Tibial artery (tissue), 4 donors: Measurements from ENCODE around the gene RNF121.

ENCODE experiments used
- DNase-seq, 2 donors: peaks; one replicate each; pipeline ENCODE4 v3.0.0-alpha.2; 2019
- H3K27ac ChIP-seq, 2 donors: fragments of 200-600 bp; sonication (generic) in 1 of 2; 1 replicate in 1 of 2; 2 replicates in 1 of 2; pipeline ENCODE4 v1.5.1; 2018 to 2019; ENCODE audit warnings: mild to moderate bottlenecking in 1 of 2
- H3K27me3 ChIP-seq, 2 donors: fragments of 200-600 bp; sonication (generic) in 1 of 2; one replicate each; pipeline versions ENCODE4 v1.5.1 to v1.6.0; 2016 to 2019
- H3K36me3 ChIP-seq, 3 donors: fragments of 200-600 bp; sonication (generic) in 2 of 3; one replicate each; pipeline ENCODE4 v1.5.1; 2016 to 2019; ENCODE audit warnings: mild to moderate bottlenecking in 2 of 3
- H3K4me1 ChIP-seq, 4 donors: fragments of 200-600 bp; sonication (generic) in 2 of 4; 1 replicate in 3 of 4; 2 replicates in 1 of 4; pipeline ENCODE4 v1.5.1; 2016 to 2019
- H3K4me3 ChIP-seq, 2 donors: fragments of 200-600 bp; sonication (generic) in 1 of 2; 1 replicate in 1 of 2; 2 replicates in 1 of 2; pipeline ENCODE4 v1.5.1; 2018 to 2019; ENCODE audit warnings: mild to moderate bottlenecking in 2 of 2
- H3K9me3 ChIP-seq, 3 donors: fragments of 200-600 bp; sonication (generic) in 1 of 3; one replicate each; pipeline ENCODE4 v1.5.1; 2016 to 2019
- intact Hi-C: fragments of 100-400 bp; cut with DNase I; formaldehyde crosslinking; loops from one replicate; pipeline ENCODE4 v1.15.0; 2023; ENCODE audit warnings: low total_unique reads
- TF ChIP-seq, protein P1 (sequence below), 2 experiments: fragments of 200-600 bp in 1 of 2; fragments of 450-650 bp in 1 of 2; IDR thresholded peaks; one replicate each; pipeline ENCODE4 v1.5.1; 2017 to 2019; ENCODE audit warnings: antibody characterized with exemption in 2 of 2, mild to moderate bottlenecking in 1 of 2, moderate library complexity in 1 of 2

RNF121 gene

DNA sequence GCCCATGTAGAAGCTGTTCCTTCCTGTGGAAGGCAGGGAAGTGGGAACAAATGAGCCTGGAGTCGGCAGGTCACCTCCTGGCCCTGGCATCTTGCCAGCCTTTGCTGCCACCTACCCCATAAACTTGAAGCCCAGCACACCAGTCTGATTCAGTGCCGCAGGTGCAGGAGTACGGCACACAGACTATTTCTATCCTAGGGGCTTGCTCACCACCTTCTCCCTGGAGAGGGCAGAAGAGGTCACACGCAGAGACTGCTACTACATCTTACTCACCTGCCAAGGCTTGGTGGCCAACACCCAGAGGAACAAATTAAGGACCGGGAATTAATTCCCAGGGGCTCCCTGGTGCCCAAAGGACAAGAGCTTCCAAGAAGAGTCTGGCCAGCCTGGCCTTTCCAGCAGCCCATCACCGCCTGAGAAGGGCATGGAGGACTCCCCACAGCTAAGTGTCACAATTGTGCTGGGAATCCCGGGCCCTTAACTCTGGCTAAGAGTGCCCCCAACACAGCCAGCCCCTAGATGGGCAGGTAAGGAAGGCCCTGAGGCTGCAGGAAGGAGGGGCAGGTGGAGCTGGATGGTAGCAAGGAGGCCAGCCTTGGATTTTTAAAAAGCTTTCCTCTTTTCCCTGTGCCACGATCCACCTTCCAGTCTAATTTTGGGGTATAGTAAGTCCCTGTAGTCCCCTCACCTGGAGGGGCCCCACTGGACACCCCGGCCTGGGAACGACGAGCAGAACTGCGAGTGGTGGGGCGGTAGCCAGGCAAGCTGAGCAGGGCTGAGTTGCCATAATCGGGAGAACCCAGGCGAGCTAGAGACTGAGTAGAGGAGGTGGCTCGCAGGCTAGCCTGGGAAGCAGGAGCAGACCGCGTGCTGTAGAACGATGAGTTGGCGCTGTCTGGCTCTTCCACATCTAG, 76.8 kb downstream of the RNF121 start:
- peaks cover 0 to 3% (median 1%) of the 10 kb centered on the region in 4 donors for H3K4me1 ChIP-seq
- intact Hi-C loops = no loop called here
- H3K9me3 ChIP-seq = no peaks in the 10 kb centered on the region
- H3K4me3 ChIP-seq = no peak overlapping the region
- no peak for DNase-seq
- H3K27ac ChIP-seq = no peak overlapping the region
- no peaks in the 10 kb centered on the region for H3K27me3 ChIP-seq
- TF ChIP-seq, protein P1, sequence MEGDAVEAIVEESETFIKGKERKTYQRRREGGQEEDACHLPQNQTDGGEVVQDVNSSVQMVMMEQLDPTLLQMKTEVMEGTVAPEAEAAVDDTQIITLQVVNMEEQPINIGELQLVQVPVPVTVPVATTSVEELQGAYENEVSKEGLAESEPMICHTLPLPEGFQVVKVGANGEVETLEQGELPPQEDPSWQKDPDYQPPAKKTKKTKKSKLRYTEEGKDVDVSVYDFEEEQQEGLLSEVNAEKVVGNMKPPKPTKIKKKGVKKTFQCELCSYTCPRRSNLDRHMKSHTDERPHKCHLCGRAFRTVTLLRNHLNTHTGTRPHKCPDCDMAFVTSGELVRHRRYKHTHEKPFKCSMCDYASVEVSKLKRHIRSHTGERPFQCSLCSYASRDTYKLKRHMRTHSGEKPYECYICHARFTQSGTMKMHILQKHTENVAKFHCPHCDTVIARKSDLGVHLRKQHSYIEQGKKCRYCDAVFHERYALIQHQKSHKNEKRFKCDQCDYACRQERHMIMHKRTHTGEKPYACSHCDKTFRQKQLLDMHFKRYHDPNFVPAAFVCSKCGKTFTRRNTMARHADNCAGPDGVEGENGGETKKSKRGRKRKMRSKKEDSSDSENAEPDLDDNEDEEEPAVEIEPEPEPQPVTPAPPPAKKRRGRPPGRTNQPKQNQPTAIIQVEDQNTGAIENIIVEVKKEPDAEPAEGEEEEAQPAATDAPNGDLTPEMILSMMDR (IDR thresholded peaks at IDR 0.05) = no peak
- peaks cover 78 to 99% (median 86%) of the 10 kb centered on the region in 3 donors for H3K36me3 ChIP-seq

DNA sequence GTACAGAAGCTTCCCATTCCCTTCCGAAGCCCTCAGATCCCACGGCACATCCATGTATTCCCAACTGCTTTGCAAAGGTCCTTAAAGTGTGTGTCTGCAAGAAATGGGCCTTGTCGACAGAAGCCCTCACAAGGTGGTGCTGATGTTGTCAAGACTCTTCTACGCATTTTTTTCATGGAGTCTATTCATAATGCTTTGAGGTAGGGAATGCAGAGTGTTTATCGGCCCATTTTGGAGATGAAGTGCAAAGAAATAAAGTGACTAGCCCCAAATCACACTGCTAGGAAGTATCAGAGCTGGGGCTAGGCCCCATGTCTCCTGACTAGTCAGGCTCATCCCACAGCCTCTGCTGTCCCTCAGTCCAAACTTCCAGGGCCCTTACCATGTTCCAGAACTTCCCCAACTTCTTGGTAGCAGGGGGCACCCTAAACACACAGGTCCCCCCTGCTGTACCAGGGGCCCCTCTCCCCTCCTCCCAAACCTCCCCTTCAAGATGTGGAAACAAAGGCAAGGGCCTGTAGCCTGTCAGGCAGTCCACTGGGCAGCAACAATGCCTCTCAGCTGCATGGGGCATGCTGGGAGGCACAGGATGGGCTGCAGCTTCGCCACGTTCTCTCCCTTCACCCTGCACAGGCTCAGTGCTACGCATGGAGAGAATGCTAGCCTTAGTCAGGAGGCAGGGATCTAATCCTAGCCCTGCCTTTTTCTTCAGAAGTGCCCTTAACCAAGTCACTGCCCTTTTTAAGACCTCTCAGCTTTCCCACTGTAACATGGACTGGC, 77.7 kb downstream of the RNF121 start:
- no peak for DNase-seq
- Histone ChIP-seq H3K9me3 (no peaks in the 10 kb centered on the region), H3K27me3 (no peaks in the 10 kb centered on the region), H3K4me3 (no peak overlapping the region), H3K4me1 (peaks cover 0 to under 1% (median 0%) of the 10 kb centered on the region in 4 donors), H3K27ac (no peak overlapping the region), H3K36me3 (peaks cover 85 to 100% (median 95%) of the 10 kb centered on the region in 3 donors)
- TF ChIP-seq, protein P1 (IDR thresholded peaks at IDR 0.05) = no peak
- intact Hi-C loops = no loop called here

DNA sequence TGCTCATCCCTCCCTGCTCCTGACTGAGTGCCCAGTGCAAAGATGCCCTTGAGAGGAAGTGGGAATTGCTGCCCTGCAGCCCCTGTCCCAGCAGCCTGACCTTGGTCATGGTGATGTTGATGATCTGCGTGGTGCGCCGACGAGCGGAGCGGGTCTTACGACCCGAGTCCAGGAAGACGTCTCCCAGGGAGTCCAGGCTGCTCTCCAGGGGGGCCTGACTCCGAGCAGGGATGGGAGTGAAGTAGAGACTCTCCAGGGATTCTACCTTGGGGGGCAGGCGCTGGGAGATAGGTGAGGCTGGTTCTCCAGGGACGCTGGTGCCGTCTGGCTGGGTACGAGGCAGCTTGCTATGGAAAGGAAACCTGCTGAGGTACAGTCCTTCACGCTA, 78.2 kb downstream of the RNF121 start:
- DNase-seq = no peak
- TF ChIP-seq, protein P1 (IDR thresholded peaks at IDR 0.05) = no peak
- Histone ChIP-seq H3K4me3 (no peak overlapping the region), H3K27me3 (no peaks in the 10 kb centered on the region), H3K27ac (no peak overlapping the region), H3K36me3 (peaks cover 91 to 100% (median 100%) of the 10 kb centered on the region in 3 donors), H3K4me1 (peaks cover 0 to 6% (median 2%) of the 10 kb centered on the region in 4 donors), H3K9me3 (no peaks in the 10 kb centered on the region)
- intact Hi-C loops = no loop called here

DNA sequence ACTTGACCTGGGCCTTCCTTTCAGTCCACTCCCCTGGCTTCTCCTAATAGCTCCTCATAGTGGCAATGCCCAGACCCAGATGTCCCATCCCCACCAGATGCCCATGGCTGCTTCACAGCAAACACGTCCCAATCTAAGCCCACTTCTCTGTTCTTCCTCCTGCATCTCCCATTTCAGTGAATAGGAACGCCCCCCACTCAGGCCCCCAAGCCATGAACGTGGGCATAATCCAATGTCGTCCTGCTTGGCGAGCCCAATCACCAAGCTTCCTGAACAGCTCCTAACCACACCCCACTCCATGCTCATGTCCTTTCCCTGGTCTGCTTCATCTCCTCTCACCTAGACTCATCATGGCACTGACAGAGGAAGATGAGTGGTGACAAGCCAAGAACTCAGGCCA, 78.7 kb downstream of the RNF121 start:
- no peaks in the 10 kb centered on the region for H3K27me3 ChIP-seq
- no peak for DNase-seq
- H3K27ac ChIP-seq = no peak overlapping the region
- intact Hi-C loops = no loop called here
- H3K36me3 ChIP-seq = peaks cover 96 to 100% (median 100%) of the 10 kb centered on the region in 3 donors
- TF ChIP-seq, protein P1 (IDR thresholded peaks at IDR 0.05) = no peak
- H3K4me1 ChIP-seq = peaks cover 0 to 11% (median 5%) of the 10 kb centered on the region in 4 donors
- no peak overlapping the region for H3K4me3 ChIP-seq
- H3K9me3 ChIP-seq = no peaks in the 10 kb centered on the region

DNA sequence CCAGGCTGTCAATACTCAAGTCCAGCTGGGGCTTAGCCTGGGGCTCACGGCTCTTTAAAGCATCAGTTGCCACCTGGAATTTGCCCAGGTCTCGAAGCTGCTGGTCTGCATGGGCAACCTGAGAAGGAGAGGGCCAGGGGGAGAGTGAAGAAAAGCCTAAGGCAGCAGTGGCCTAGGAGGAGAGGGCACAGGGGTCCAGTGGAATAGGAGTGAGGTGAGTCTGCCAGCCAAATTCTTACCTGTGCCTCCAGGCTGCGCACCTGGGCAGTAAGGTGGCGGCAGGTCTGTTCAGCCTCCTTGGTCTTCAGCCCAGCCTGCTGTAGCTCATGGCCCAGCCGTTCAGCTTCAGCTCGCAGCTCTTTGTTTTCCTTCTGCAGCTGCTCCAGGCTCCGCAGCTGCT, 79.9 kb downstream of the RNF121 start:
- H3K27me3 ChIP-seq = no peaks in the 10 kb centered on the region
- H3K4me1 ChIP-seq = peaks cover 4 to 23% (median 15%) of the 10 kb centered on the region in 4 donors
- no peak overlapping the region for H3K27ac ChIP-seq
- H3K9me3 ChIP-seq = no peaks in the 10 kb centered on the region
- no peak for DNase-seq
- no peak overlapping the region for H3K4me3 ChIP-seq
- peaks cover 98 to 100% (median 100%) of the 10 kb centered on the region in 3 donors for H3K36me3 ChIP-seq
- intact Hi-C loops = no loop called here
- TF ChIP-seq, protein P1 (IDR thresholded peaks at IDR 0.05) = no peak
